Heart left ventricle (tissue), 16 donors: ENCODE results near the gene PTPRM. TPM values are rescaled to one million over a fixed set of nuclear protein-coding genes. Genes with fewer than 3 reads are reported as not detected.

Source experiments
- ATAC-seq, 4 donors: fragments of 200-7000 bp; cut with Tn5 transposase; one replicate each; pipeline ENCODE4 v1.9.1; 2020 to 2022; ENCODE audit warnings: moderate library complexity in 4 of 4, mild to moderate bottlenecking in 3 of 4, moderate number of reproducible peaks in 1 of 4
- DNase-seq, 5 donors: peaks; one replicate each; pipeline ENCODE4 v3.0.0-alpha.2; 2020
- H3K27ac ChIP-seq, 12 donors: fragments of 200-600 bp; sonication (generic) in 4 of 12; one replicate each; pipeline versions ENCODE4 v1.5.0 to v1.8.0; 2016 to 2022; ENCODE audit warnings: mild to moderate bottlenecking in 2 of 12
- H3K27me3 ChIP-seq, 9 donors: fragments of 200-600 bp; sonication (generic) in 2 of 9; one replicate each; pipeline versions ENCODE4 v1.5.1 to v1.8.0; 2016 to 2022; ENCODE audit warnings: mild to moderate bottlenecking in 3 of 9
- H3K36me3 ChIP-seq, 9 donors: fragments of 200-600 bp; sonication (generic) in 2 of 9; one replicate each; pipeline versions ENCODE4 v1.5.0 to v1.8.0; 2018 to 2022; ENCODE audit warnings: mild to moderate bottlenecking in 2 of 9
- H3K4me1 ChIP-seq, 12 donors: fragments of 200-600 bp; sonication (generic) in 4 of 12; one replicate each; pipeline versions ENCODE4 v1.5.0 to v1.8.0; 2016 to 2022; ENCODE audit warnings: mild to moderate bottlenecking in 3 of 12
- H3K4me3 ChIP-seq, 12 donors: fragments of 200-600 bp; sonication (generic) in 4 of 12; one replicate each; pipeline versions ENCODE4 v1.5.0 to v1.8.0; 2017 to 2022; ENCODE audit warnings: mild to moderate bottlenecking in 9 of 12, moderate library complexity in 4 of 12
- H3K9me3 ChIP-seq, 12 donors: fragments of 200-600 bp; sonication (generic) in 4 of 12; one replicate each; pipeline versions ENCODE4 v1.5.0 to v1.8.0; 2016 to 2022; ENCODE audit warnings: mild to moderate bottlenecking in 1 of 12
- CTCF ChIP-seq, 12 donors: fragments of 200-600 bp; sonication (generic) in 4 of 12; IDR thresholded peaks; one replicate each; pipeline versions ENCODE4 v1.5.0 to v1.8.0; 2018 to 2022; ENCODE audit warnings: antibody characterized with exemption in 12 of 12, mild to moderate bottlenecking in 5 of 12
- POLR2A ChIP-seq, 2 donors: fragments of 450-650 bp; IDR thresholded peaks; one replicate each; pipeline ENCODE4 v1.6.1; 2017; ENCODE audit warnings: antibody characterized with exemption in 2 of 2, mild to moderate bottlenecking in 2 of 2, moderate library complexity in 2 of 2
- WGBS, 4 donors: extraction: QIAGEN DNeasy Blood & Tissue Kit in 2 of 4; methylation state at CpG; one replicate each; pipeline versions ENCODE4 v1.1.5 to v1.1.7; 2013 to 2018; 5-methylcytosine and 5-hydroxymethylcytosine counted together
- intact Hi-C, 10 donors: fragments of 100-400 bp; cut with DNase I; formaldehyde crosslinking; loops; one replicate each; pipeline versions ENCODE4 v1.11.1 to v1.14.2; 2022
- polyA plus RNA-seq, 2 donors: library from polyadenylated mRNA; stranded (reverse); fragments of 200-250 nt; gene quantifications; one replicate each; pipeline ENCODE4 v1.2.3, GENCODE V29; 2013
- total RNA-seq, 9 donors: library from RNA; depleted of rRNA in 2 of 9; stranded (reverse); fragments of >200 nt in 2 of 9; fragmentation: NEBNext Ultra II Directional in 3 of 9; extraction: Animal tissue kit (Norgen Biotek cat#: 25700) in 3 of 9; gene quantifications; one replicate each; pipeline versions ENCODE4 v1.1.0 to v1.2.4, GENCODE V29; 2016 to 2023
- donor health status: ischemic (EF 13 %, LVEDD 7.1; RV severe dilation, severe dysfunction).
- donor health status: healthy with polysubstance abuse.
- donor health status: DM: no; HTN: yes; CAD: no.
- donor health status: DM: no; HTN: no; CAD: no.
- donor health status: ischemic (EF 25% LVEDD 6.9; RV normal size, moderate dysfunction).
- donor health status: ischemic (EF 25% LVEDD 5.7; RV mildly dilated, moderate dysfunction).
- donor health status: healthy.
- donor health status: DM: yes; HTN: yes; CAD: no.
- donor health status: ischemic (EF 35%, LVEDD 5.7; RV mildly dilated, moderate dysfunction).
- donor health status: nonischemic (EF 11% LVEDD 7.7; RV severe dilation, severe dysfunction).
- donor health status: DM: yes; HTN: yes; CAD: no.
- donor health status: PGD.
- donor health status: ischemic (EF 29% LVEDD 5.4; RV normal size, mild dysfunction).
- donor health status: nonischemic (EF 23%, LVEDD 6.1; RV moderate dilation, normal function).

Gene PTPRM
- total and polyA plus RNA-seq, 11 donors: 93.8 to 186 (median 123) TPM

GRCh38 chr18:7808992-7809391 lies 241.9 kb downstream of the PTPRM start:
- Histone ChIP-seq H3K27ac (peak overlapping the region in 1 of 12 donors; percentile 12), H3K36me3 (no peaks in the 10 kb centered on the region), H3K4me1 (peaks cover 0 to 88% (median 44%) of the 10 kb centered on the region in 12 donors), H3K4me3 (no peak overlapping the region), H3K9me3 (peaks cover 0 to 10% (median 3%) of the 10 kb centered on the region in 12 donors), H3K27me3 (no peaks in the 10 kb centered on the region)
- WGBS, 4 donors: 63 to 81% (median 71%) methylated on average over 5 of the region's 5 CpGs
- TF ChIP-seq CTCF (IDR thresholded peaks at IDR 0.05): no peak
- TF ChIP-seq POLR2A (IDR thresholded peaks at IDR 0.05): no peak
- DNase-seq (no peak), ATAC-seq (no peak)
- intact Hi-C loops: loop anchor here in 2 of 10 donors (10.0 kb wide), 2 partner anchors 64 to 176 kb away; no protein-coding TSS in a partner anchor

DNA sequence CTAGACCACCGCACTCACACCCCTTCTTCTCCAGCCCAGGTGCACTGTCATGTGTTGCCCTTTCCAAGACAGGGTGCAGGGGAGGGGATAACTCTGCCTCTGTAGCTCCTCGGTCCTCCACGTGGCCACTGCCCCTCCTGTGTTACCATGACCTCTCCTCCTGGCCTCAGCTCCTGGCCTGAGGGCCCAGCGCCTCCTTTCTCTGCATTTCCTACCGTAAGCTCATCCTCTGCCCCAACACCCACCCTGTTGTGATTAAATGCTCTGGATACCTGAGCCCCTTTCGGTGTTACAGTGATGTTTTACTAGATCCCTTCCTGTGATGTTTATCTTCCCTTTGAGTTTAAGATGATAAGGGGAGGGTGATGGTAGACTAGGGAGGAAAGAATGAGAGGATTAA lies 242.3 kb downstream of the PTPRM start:
- Histone ChIP-seq H3K36me3 (no peaks in the 10 kb centered on the region), H3K4me3 (no peak overlapping the region), H3K4me1 (peaks cover 0 to 85% (median 44%) of the 10 kb centered on the region in 12 donors), H3K9me3 (peaks cover 0 to 15% (median 7%) of the 10 kb centered on the region in 12 donors), H3K27me3 (no peaks in the 10 kb centered on the region), H3K27ac (no peak overlapping the region)
- ATAC-seq (no peak), DNase-seq (no peak)
- intact Hi-C loops: loop anchor here in 2 of 10 donors (10.0 kb wide), 2 partner anchors 65 to 175 kb away; no protein-coding TSS in a partner anchor
- 83 to 96% (median 89%) methylated on average over 6 of the region's 6 CpGs for WGBS, 4 donors
- no peak for TF ChIP-seq CTCF (IDR thresholded peaks at IDR 0.05)
- no peak for TF ChIP-seq POLR2A (IDR thresholded peaks at IDR 0.05)

GRCh38 chr18:7809978-7810377 lies 242.9 kb downstream of the PTPRM start:
- no peak for ATAC-seq
- Histone ChIP-seq H3K4me3 (no peak overlapping the region), H3K27me3 (no peaks in the 10 kb centered on the region), H3K36me3 (peaks cover 0 to 2% (median 0%) of the 10 kb centered on the region in 9 donors), H3K4me1 (peaks cover 0 to 81% (median 43%) of the 10 kb centered on the region in 12 donors), H3K27ac (no peak overlapping the region), H3K9me3 (peaks cover 0 to 20% (median 12%) of the 10 kb centered on the region in 12 donors)
- TF ChIP-seq POLR2A (IDR thresholded peaks at IDR 0.05) (no peak), CTCF (IDR thresholded peaks at IDR 0.05) (no peak)
- intact Hi-C loops: loop anchor here in 3 of 10 donors (5.0 to 10.0 kb wide), 3 partner anchors 47 to 175 kb away; no protein-coding TSS in a partner anchor
- DNase-seq: no peak
- WGBS, 4 donors: 84 to 90% (median 85%) methylated on average over 5 of the region's 5 CpGs

GRCh38 chr18:7812431-7813063 lies 245.4 kb downstream of the PTPRM start:
- H3K4me3 ChIP-seq: no peak overlapping the region
- no peaks in the 10 kb centered on the region for H3K27me3 ChIP-seq
- H3K36me3 ChIP-seq: peaks cover 0 to 5% (median 0%) of the 10 kb centered on the region in 9 donors
- DNase-seq (no peak), ATAC-seq (peak; percentile 66 to 78 (median 72))
- WGBS, 4 donors: 62 to 75% (median 70%) methylated on average over 3 of the region's 3 CpGs
- H3K27ac ChIP-seq: peak overlapping the region in 9 of 12 donors; percentile 10 to 61 (median 46)
- TF ChIP-seq POLR2A (IDR thresholded peaks at IDR 0.05) (no peak), CTCF (IDR thresholded peaks at IDR 0.05) (no peak)
- peaks cover 0 to 31% (median 17%) of the 10 kb centered on the region in 12 donors for H3K9me3 ChIP-seq
- intact Hi-C loops: loop anchor here in 1 of 10 donors (5.0 kb wide), 1 partner anchor 45 kb away; no protein-coding TSS in a partner anchor
- peaks cover 0 to 75% (median 35%) of the 10 kb centered on the region in 12 donors for H3K4me1 ChIP-seq
